ENCODE measurements around the gene GATA2.

Gene GATA2

DNA sequence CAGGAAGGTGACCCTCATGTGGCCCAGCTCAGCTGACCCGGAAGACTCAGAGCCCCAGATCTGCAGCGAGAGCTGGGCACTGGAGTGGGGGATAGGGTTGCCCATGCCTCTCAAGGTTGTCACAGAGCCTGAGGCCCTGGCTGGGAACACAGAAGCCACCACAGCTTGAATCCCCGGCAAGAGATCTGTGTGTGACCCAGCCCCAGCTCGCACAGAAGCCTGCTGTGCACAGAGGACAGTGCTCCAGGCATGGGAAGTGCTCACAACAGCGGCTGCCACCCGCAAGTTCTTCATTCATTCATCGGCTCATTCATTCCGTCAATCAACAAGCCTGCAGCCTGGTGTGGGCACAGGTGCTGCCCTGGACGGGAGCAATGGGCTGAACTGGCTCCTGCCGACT lies 62.7 kb downstream of the GATA2 start:
- no peak for DNase-seq

DNA sequence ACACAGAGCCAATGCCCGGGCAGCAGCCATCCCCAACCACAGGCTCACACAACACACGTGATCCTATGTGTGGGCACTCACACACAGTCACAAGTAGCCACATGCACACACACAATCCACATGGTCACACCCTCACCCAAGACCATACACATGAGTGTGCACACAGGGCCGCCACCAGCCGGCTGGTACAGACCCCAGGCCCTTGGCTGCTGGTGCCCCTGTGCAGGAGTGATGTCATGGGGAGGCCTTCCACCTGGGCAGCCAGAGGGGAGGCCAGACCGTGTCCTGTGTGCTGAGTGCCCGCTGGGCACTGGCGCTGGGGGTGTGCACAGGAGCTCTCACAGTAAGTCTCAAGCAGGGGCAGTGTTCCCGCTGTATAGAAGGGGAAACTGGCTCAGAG lies 63.2 kb downstream of the GATA2 start:
- no peak for DNase-seq
